Right ventricle myocardium superior (tissue), 1 donor: ENCODE measurements around the gene FAM131A. TPM values are rescaled to one million over a fixed set of nuclear protein-coding genes. Genes with fewer than 3 reads are reported as not detected.

Source experiments
- ATAC-seq: fragments of 200-7000 bp; cut with Tn5 transposase; one replicate; pipeline ENCODE4 v1.9.1; 2020; ENCODE audit warnings: mild to moderate bottlenecking; ENCODE audit not compliant: poor library complexity
- DNase-seq: peaks from one replicate; pipeline ENCODE4 v3.0.0-alpha.2; 2020
- intact Hi-C: fragments of 100-400 bp; cut with DNase I; formaldehyde crosslinking; loops from one replicate; pipeline ENCODE4 v1.11.2; 2022
- total RNA-seq: library from RNA; stranded (reverse); fragmentation: NEBNext Ultra II Directional; extraction: Animal tissue kit (Norgen Biotek cat#: 25700); gene quantifications from one replicate; pipeline ENCODE4 v1.2.1, GENCODE V29; 2021
- donor health status: DM: no; HTN: yes; CAD: no; lungs with severe emphysema.

The FAM131A gene
- total RNA-seq, 1 donor from 2014 or later = 36.3 TPM

DNA sequence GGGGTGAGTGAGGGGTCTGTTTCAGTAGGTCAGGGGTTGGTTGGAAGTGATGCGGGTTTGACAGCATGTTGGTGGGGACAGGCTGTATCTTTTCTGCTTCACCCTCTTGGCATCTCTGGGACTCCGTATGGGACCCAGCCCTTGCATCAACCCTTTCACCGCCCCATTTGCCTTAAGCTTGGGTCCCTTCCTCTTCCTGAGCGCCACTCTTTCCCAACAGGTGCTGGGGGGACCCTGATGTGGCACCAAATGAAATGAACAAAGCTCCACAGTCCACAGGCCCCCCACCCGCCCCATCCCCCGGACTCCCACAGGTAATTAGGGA is 21.9 kb upstream of the FAM131A start:
- DNase-seq (no peak), ATAC-seq (no peak)
- intact Hi-C loops = no loop called here

DNA sequence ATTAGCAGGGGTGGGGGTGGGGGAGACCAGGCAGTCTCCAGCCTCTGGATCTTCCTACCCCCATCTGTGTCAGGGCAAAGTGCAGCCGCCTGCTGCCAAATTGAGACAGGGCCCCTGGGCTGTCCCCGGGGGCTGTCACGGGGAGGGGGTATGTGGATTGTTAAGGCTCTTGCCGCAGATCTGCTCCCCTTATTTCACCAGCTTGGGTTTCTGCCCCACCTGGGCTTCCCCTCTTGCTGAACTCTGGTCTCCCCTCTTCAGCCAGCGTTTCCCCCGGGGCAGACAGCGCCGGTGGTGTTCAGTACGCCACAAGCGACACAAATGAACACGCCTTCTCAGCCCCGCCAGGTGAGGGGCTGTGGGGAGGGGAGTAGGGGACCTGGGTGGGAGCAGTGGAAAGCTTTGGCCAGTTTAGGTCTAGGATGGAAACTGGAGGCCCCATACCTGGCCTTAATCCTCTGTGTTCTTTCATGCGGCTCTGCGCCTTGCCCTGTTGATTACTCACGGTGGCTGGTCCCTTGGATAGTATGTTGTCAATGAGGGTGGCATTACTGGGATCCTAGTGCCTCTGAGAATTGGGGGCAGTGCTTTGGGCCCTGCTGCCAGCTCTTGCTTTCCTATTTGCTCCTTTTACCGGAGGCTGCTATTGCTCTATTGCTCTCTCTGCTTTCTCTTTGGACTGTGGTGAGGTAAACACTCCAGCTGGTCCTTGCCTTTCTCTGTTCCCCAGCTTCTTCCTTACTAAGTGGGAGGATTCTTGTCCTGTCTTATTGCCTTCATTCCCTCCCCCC is 21.3 kb upstream of the FAM131A start:
- no peak for ATAC-seq
- DNase-seq = no peak
- intact Hi-C loops = no loop called here

DNA sequence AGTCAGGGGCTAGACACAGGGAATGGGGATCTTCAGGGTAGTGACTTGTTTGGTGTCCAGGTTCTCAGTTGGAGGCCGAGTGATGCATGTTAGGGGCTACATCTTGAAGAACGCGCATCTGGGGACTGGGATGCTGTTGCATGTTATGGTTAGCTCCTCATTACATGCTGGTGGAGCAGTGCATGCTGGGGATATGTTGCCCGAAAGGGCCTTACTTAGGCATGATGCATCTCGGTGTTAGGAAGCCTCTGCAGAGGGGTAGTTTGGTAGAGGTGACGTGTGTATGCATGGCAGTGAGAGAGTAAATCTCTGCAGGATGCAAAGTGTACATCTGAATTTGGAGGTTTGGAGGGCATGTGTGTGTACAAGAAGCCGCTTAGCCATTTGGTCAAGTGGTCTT is 20.6 kb upstream of the FAM131A start:
- intact Hi-C loops = no loop called here
- ATAC-seq (no peak), DNase-seq (no peak)

DNA sequence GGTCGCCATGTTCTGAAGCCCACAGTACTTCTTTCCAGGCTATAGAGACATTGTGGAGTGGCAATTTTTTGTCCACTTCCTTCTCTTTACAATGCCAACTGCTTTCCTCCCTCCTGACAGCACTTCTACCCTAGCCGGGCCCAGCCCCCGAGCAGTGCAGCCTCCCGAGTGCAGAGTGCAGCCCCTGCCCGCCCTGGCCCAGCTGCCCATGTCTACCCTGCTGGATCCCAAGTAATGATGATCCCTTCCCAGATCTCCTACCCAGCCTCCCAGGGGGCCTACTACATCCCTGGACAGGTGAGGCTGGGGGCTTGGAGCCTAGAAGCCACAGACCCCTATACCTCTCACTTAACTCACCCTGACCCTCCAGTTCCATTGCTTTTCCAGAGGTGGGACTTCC is 20.2 kb upstream of the FAM131A start:
- intact Hi-C loops = no loop called here
- DNase-seq (no peak), ATAC-seq (no peak)

DNA sequence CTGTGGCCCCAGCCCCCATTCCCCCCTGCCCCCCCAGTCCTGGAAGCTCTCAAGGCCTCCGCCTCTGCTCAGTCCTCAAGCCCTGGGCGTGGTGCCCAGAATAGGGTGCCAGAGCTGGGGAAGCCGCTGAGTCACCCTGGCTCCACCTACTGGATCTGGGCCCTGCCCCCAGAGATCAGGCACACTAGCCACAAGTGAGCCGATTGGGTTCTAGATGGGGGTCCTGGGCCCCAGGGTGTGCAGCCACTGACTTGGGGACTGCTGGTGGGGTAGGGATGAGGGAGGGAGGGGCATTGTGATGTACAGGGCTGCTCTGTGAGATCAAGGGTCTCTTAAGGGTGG is 17.3 kb upstream of the FAM131A start:
- DNase-seq (peak; percentile 98), ATAC-seq (peak; percentile 92)
- intact Hi-C loops = no loop called here

DNA sequence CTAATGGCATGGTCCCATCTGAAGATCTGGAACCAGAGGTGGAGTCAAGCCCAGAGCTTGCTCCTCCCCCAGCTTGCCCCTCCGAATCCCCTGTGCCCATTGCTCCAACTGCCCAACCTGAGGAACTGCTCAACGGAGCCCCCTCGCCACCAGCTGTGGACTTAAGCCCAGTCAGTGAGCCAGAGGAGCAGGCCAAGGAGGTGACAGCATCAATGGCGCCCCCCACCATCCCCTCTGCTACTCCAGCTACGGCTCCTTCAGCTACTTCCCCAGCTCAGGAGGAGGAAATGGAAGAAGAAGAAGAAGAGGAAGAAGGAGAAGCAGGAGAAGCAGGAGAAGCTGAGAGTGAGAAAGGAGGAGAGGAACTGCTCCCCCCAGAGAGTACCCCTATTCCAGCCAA is 15.7 kb upstream of the FAM131A start:
- ATAC-seq (no peak), DNase-seq (no peak)
- intact Hi-C loops = no loop called here

DNA sequence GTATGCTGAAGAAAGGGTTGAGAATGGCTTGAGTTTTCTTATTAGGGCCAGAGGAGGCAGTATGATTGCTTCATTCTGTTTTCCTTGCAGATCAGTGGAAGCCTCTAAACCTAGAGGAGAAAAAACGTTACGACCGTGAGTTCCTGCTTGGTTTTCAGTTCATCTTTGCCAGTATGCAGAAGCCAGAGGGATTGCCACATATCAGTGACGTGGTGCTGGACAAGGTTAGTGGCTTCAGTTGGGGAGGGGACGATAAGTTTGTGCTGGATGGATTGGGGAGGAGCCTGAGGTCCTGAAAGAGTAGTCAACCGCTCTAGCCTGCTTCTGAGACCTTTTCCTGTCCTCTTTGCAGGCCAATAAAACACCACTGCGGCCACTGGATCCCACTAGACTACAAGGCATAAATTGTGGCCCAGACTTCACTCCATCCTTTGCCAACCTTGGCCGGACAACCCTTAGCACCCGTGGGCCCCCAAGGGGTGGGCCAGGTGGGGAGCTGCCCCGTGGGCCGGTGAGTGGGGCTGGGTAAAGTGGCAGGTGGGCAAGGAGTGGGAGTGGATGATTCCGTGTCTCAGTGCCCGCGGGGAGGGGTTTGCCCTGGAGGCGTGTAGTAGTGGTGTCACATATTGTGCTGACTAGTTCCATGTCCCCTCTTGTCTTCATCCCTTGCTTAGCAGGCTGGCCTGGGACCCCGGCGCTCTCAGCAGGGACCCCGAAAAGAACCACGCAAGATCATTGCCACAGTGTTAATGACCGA is 14.5 kb upstream of the FAM131A start:
- ATAC-seq (peak; percentile 4), DNase-seq (no peak)
- intact Hi-C loops = no loop called here

DNA sequence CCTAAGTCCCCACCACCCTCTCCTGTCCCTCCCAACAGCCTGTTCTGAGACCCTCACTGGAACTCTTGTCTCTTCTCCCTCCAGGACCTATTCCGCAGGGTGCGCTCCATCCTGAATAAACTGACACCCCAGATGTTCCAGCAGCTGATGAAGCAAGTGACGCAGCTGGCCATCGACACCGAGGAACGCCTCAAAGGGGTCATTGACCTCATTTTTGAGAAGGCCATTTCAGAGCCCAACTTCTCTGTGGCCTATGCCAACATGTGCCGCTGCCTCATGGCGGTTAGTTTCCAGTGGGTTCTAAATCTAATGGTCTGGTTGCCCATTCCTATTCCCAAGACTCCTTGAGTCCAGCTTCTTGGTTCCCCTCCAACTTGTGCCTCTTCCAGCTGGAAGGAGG is 13.7 kb upstream of the FAM131A start:
- intact Hi-C loops = no loop called here
- DNase-seq (peak; percentile 54), ATAC-seq (no peak)

DNA sequence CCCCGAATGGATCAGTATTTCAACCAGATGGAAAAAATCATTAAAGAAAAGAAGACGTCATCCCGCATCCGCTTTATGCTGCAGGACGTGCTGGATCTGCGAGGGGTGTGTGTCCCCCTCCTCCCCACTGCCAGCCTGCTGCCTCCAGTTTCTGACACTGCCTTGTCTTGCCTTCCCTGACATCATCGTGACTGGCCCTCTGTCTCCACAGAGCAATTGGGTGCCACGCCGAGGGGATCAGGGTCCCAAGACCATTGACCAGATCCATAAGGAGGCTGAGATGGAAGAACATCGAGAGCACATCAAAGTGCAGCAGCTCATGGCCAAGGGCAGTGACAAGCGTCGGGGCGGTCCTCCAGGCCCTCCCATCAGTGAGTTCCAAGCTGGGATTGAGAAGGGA is 12.1 kb upstream of the FAM131A start:
- intact Hi-C loops = no loop called here
- DNase-seq (no peak), ATAC-seq (no peak)

DNA sequence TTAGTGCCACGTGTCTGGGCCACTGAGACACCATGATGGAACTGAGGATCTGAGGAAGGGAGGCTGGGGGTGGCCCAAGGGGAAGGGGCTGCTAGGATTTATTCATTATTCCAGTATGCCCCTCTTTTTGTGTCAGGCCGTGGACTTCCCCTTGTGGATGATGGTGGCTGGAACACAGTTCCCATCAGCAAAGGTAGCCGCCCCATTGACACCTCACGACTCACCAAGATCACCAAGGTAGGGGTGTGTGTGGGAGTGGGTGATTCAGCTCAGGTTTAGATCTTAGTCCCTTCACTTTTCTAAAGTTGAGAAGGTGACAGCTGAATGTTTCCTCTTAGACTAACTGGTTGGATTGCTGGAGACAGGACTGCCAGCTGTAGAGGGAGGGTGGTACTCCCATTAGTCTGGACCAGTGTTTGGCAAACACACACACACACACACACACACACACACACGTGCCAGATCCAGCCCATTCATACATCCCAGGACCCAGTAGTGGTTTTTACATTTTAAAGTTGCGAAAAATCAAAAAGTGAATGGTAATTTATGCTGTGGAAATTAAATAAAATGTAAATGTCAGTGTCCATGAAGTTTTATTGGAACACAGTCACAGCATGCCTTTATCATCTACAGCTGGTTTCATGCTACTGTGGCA is 11.6 kb upstream of the FAM131A start:
- DNase-seq = no peak
- intact Hi-C loops = no loop called here

DNA sequence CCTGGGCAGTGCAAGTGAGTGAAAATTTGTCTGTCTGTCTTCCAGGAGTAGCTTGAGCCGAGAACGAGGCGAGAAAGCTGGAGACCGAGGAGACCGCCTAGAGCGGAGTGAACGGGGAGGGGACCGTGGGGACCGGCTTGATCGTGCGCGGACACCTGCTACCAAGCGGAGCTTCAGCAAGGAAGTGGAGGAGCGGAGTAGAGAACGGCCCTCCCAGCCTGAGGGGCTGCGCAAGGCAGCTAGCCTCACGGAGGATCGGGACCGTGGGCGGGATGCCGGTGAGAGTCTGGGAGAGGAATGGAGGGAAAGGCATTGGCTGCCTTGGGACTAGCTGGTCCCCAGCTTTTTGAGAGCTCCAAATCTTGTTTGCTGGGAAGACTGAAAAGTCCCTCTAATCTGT is 10.2 kb upstream of the FAM131A start:
- intact Hi-C loops = no loop called here
- DNase-seq (no peak), ATAC-seq (no peak)

More for the DNA sequence above, 11.6 kb upstream of the FAM131A start:
- ATAC-seq = no peak

DNA sequence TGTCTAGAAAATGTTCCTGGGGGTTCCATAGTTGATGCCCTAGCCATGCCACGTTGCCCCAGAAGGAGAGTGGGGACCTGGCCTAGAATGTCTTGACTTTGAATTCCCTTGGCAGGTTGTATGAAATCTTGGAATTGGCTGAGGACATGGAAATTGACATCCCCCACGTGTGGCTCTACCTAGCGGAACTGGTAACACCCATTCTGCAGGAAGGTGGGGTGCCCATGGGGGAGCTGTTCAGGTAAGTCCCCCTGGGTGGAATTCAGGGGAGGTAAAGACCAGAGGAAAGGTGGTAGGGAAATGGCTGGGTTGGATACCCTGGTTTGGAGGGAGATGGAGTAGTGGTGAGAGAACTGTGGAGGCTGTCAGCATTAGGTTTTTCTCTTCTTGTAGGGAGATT is 8.9 kb upstream of the FAM131A start:
- intact Hi-C loops = no loop called here
- ATAC-seq = no peak
- DNase-seq = no peak

DNA sequence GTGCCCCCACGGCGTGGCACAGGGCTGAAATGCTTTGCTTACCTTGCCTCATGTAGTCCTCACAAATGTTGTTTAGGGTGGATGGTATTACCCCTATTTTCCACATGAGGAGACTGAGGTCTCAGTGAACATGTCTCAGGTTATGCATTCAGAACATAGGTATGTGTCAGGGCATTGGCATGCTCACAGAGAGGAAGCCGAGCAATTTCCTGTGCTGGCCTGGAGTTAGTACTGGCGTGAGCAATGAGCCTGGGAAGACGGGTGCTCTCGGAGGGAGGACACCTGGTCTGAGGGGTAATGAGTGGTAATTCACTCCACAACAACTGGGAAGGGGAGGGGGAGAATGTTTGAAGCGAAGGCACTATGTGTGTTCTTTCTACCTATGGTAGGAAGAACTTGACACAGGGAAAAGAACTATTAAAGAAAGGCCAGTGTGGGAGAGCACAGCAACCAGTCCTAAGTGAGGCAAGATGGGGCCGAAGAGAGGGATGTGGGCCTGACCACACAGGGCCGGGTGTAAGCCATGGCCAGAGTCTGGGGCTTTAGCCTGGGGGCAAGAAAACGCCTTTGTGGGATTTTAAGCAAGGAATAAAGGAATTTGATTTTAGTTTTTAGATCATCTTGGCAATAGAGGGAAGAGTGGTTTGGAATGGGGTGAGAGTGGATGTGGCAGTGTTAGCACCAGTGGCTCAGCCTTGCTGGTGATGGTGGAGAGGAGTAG is 4.9 kb upstream of the FAM131A start:
- intact Hi-C loops = no loop called here
- no peak for DNase-seq
- ATAC-seq = no peak

DNA sequence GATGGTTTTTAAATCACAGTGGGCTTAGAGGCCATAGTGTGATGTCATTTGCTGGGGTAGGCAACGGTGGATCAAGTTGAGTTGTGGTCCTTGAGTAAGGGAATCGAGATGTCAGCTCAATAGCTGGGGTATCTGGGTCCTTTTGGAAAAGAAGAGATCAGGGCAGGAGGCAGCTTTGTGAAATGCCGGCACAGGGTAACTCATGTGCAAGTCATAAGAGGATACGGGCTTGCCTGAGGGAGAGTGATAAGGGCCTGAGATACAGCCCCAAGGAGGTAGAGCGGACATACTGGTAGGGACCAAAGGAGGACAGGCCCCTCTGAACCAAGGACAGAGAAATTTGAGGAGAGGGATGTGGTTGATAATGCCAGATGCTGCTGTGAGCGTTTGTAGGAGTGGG is 4.2 kb upstream of the FAM131A start:
- DNase-seq (no peak), ATAC-seq (no peak)
- intact Hi-C loops = no loop called here

DNA sequence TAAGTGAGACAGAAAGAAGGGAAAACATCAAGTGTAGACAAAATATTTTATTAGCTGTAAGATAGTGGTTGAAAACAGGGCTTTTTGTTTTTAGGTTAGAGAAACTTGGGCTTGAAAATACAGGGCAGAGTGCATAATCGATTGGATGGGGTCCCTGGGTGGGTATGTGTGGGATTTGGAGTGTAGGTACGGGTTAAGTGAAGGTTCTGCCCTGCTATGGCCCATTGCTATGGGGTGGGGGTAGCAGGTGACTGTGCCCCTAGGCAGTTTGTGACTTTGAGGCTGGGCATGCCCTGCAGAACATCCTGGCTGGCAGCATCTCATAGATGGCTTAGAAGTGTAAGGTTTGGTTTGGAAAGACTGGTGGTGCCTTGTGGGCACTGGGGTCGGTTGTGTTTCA is 3.7 kb upstream of the FAM131A start:
- ATAC-seq (no peak), DNase-seq (no peak)
- intact Hi-C loops = no loop called here

DNA sequence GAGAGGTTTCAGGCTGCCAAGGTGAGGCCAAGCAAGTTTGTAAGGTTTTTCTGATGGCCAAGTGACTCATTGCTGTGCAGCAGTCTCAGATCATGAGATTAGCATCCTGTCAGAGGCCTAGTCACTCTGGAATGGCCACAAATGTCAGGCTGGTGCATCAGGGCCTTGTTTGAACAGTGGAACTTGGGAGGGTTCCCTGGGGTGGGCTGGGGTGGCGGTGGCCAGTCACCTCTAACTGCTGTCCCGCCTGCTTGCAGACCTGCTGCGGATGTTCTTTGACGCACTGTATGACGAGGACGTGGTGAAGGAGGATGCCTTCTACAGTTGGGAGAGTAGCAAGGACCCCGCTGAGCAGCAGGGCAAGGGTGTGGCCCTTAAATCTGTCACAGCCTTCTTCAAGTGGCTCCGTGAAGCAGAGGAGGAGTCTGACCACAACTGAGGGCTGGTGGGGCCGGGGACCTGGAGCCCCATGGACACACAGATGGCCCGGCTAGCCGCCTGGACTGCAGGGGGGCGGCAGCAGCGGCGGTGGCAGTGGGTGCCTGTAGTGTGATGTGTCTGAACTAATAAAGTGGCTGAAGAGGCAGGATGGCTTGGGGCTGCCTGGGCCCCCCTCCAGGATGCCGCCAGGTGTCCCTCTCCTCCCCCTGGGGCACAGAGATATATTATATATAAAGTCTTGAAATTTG is 2.8 kb upstream of the FAM131A start:
- ATAC-seq (no peak), DNase-seq (no peak)
- intact Hi-C loops = no loop called here

DNA sequence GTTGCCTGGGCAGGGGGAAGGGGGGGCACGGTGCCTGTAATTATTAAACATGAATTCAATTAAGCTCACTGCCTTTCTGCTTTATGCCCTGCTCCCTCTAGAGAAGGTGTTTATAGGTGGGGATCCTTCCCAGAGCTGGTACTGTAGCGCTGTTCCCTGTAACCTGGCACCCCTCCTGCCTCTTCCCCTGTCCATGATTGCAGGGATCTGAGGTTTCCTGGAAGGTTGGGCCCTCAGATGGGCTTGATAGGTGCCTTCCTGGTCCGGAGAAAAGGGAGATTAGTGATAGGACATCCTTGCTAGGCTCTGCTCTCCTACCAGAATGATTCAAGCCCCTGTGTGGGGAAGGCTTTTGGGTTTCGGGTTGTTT is 2.1 kb upstream of the FAM131A start:
- DNase-seq (no peak), ATAC-seq (no peak)
- intact Hi-C loops = no loop called here

DNA sequence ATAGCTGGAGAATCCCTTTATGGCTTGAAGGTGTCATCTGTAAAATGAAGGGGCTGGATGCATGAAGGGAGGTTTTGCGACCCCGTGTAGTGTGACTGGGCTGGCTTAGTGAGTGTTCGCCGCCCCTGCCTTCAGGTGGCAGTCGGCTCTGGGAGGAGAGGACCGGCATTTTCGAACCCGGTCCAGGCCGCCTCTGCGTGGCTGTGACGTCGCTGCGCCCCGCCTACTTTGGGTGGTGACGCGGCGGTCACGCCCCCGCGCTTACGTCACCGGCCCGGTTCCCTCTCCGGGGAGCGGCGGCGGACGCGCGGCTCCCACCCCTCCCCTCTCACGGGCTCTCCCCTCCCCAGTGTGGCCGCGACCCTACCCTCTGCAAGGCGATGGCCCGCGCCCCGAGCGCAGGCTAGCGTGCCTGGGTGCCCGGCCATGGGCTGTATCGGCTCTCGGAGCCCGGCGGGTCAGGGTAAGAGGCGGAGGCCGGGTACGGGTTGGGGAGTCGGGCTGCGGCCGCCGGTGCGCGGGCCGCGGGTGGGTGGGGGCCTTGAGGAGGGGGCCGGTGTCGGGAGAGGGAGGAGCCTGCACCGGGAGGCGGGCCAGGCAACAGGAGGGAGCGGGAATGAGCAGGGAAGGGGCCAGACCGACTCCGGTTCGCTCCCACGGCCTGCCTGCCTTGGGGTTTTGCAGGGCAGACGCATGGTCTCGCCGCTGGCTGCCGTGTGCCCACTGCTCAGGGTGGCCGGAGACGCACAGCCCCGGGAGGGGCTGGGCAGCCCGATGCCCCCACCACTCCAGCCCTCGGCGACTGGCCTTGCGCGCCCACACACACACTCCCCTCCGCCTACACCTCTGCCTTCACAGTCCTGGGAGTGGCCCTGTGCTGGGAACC is 1.5 kb upstream of the FAM131A start:
- intact Hi-C loops = no loop called here
- peak; percentile 78 for ATAC-seq
- DNase-seq = peak; percentile 94
